Naive thymus-derived CD8-positive, alpha-beta T cell (primary cell): Measurements from ENCODE around the gene DHX34. TPM values are rescaled to one million over a fixed set of nuclear protein-coding genes. Genes with fewer than 3 reads are reported as not detected.

Experiments used
- ATAC-seq, 2 donors: fragments of 150-1000 bp; cut with Tn5 transposase in 1 of 2; sonication (Bioruptor Pico), chemical (Tn5 transposase) in 1 of 2; 1 replicate in 1 of 2; 2 replicates in 1 of 2; pipeline ENCODE4 v1.10.0; 2021; ENCODE audit warnings: mild to moderate bottlenecking in 2 of 2, moderate library complexity in 2 of 2
- POLR2A ChIA-PET: fragments of 350-600 bp; sonication (Branson Sonifier 250); formaldehyde crosslinking; loops from one replicate; lab custom pipeline; 2021; ENCODE audit warnings: antibody characterized with exemption; lab: Charles Lee
- DNase-seq, 10 donors: peaks; one replicate each; pipeline versions ENCODE4 v3.0.0 to v3.0.0-alpha.2; 2020 to 2022
- H3K27ac Mint-ChIP-seq, 10 donors: one replicate each; pipeline ENCODE4 v1.8.0; 2020 to 2022; ENCODE audit warnings: mild to moderate bottlenecking in 10 of 10, mixed read lengths in 10 of 10, moderate library complexity in 4 of 10, inconsistent platforms in 1 of 10
- H3K27me3 Mint-ChIP-seq, 5 donors: one replicate each; pipeline ENCODE4 v1.8.0; 2021 to 2022; ENCODE audit warnings: mixed read lengths in 5 of 5
- H3K36me3 Mint-ChIP-seq, 3 donors: one replicate each; pipeline ENCODE4 v1.8.0; 2020 to 2022; ENCODE audit warnings: mixed read lengths in 3 of 3, mild to moderate bottlenecking in 2 of 3, inconsistent platforms in 1 of 3
- H3K4me1 Mint-ChIP-seq, 4 donors: one replicate each; pipeline ENCODE4 v1.8.0; 2021 to 2022; ENCODE audit warnings: mixed read lengths in 4 of 4
- H3K4me3 Mint-ChIP-seq, 10 donors: one replicate each; pipeline ENCODE4 v1.8.0; 2020 to 2022; ENCODE audit warnings: mild to moderate bottlenecking in 10 of 10, mixed read lengths in 10 of 10, moderate library complexity in 6 of 10, inconsistent platforms in 1 of 10
- H3K9me3 Mint-ChIP-seq, 9 donors: one replicate each; pipeline ENCODE4 v1.8.0; 2020 to 2022; ENCODE audit warnings: mixed read lengths in 9 of 9, mild to moderate bottlenecking in 3 of 9, inconsistent platforms in 1 of 9, moderate library complexity in 1 of 9
- polyA plus RNA-seq, 3 donors: library from polyadenylated mRNA; unstranded; fragments of 300-500 nt; fragmentation: Illumina TruSeq; gene quantifications; one replicate each; pipeline ENCODE4 v1.2.3, GENCODE V29; 2021
- total RNA-seq, 8 experiments: library from RNA in 2 of 8; stranded (reverse) in 2 of 8; gene quantifications; one replicate each; pipeline ENCODE4 v1.2.3 and lab custom pipeline; 2021 to 2026

DHX34 gene
- total and polyA plus RNA-seq, 5 experiments from 2014 or later = 3.1 to 29.6 (median 9.7) TPM

GRCh38 chr19:47416643-47416985, 67.5 kb downstream of the DHX34 start:
- H3K9me3 Mint-ChIP-seq = no peaks in the 10 kb centered on the region
- peaks cover 22 to 49% (median 30%) of the 10 kb centered on the region in 4 donors for H3K4me1 Mint-ChIP-seq
- H3K4me3 Mint-ChIP-seq = peak overlapping the region in 1 of 10 donors; percentile 9
- H3K27ac Mint-ChIP-seq = no peak overlapping the region
- POLR2A ChIA-PET = no interaction called here
- H3K27me3 Mint-ChIP-seq = peaks cover 26 to 78% (median 64%) of the 10 kb centered on the region in 5 donors
- no peak for ATAC-seq
- H3K36me3 Mint-ChIP-seq = peaks cover 0 to 5% (median 0%) of the 10 kb centered on the region in 3 donors
- DNase-seq = no peak

- Mint-ChIP-seq H3K4me1 (peaks cover 23 to 55% (median 33%) of the 10 kb centered on the region in 4 donors), H3K4me3 (peak overlapping the region in 9 of 10 donors; percentile 9 to 87 (median 63)), H3K9me3 (no peaks in the 10 kb centered on the region), H3K27me3 (peaks cover 28 to 84% (median 69%) of the 10 kb centered on the region in 5 donors), H3K27ac (no peak overlapping the region), H3K36me3 (peaks cover 0 to 6% (median 1%) of the 10 kb centered on the region in 3 donors)
- POLR2A ChIA-PET = no interaction called here
- no peak for DNase-seq
- ATAC-seq = no peak
These were observed 68.1 kb downstream of the DHX34 start for GRCh38 chr19:47417107-47417745.

DNA sequence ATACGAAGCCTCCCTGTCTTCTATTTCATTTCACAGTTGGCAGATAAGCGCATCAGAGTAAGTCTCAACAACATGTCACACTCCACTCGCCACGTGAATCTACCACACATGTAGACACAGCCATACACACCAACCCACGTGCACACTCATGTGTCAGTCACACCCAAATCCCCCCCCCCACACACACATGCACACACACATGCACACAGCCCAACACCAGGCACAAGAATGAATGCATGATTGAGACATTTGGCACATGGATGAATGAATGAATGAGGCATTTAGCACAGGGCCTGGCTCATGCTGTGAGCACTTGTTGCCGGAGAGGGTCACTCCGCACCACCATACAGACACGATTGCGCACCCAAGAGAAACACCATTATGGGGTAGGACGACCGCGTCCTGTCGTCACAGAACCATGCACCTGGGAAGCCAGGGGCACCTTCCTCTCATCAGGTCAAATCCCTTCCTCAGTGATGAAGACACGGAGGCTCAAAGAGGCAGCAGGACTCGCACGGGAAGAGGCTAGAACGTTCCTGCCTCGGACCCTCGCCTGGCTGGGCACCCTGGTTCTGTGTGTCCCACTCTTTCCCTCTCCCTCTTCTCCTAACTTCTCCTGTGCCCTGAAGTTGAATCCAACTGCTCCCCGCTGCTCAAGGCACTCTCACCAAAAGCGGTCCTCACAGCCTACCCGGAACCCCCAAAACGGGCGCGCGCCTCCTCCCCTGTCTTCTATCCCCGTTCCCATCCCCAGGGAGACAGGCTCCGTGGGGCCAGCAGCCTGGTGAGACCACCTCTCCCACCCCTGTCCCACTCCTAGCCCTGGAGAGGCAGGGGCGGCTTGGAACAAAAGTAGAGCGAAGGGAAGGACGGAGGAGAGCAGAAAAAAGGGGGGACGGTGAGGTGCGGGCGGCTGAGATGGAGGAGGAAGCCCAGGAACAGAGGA, 68.9 kb downstream of the DHX34 start:
- H3K4me3 Mint-ChIP-seq = peak overlapping the region; percentile 46 to 87 (median 64)
- H3K27me3 Mint-ChIP-seq = peaks cover 36 to 91% (median 77%) of the 10 kb centered on the region in 5 donors
- POLR2A ChIA-PET = interaction anchor here (0.8 kb wide), 1 partner anchor 10 kb away, joined by 3 read pairs; no protein-coding TSS in a partner anchor
- peak; percentile 21 to 51 for ATAC-seq
- peaks cover 25 to 63% (median 40%) of the 10 kb centered on the region in 4 donors for H3K4me1 Mint-ChIP-seq
- DNase-seq = no peak
- H3K9me3 Mint-ChIP-seq = no peaks in the 10 kb centered on the region
- H3K27ac Mint-ChIP-seq = peak overlapping the region in 4 of 10 donors; percentile 15 to 50 (median 44)
- H3K36me3 Mint-ChIP-seq = peaks cover 0 to 11% (median 9%) of the 10 kb centered on the region in 3 donors

DNA sequence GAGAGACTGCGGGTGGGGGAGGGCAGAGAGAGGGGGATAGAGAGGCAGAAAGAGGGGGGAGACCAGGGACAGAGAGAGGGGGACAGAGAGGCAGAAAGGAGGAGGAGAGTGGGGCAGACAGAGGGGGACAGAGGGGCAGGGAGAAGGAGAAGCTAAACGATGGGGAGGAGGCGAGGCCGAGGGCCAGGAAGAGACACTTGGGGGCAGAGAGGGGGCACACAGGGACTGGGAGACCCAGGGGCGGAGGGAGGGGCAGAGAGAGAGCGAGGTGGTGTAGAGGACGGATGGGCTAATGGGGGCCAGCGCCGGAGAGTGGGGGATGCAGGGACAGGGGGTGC, 69.5 kb downstream of the DHX34 start:
- Mint-ChIP-seq H3K27ac (peak overlapping the region in 1 of 10 donors; percentile 48), H3K9me3 (no peaks in the 10 kb centered on the region), H3K36me3 (peaks cover 0 to 13% (median 10%) of the 10 kb centered on the region in 3 donors), H3K27me3 (peaks cover 35 to 91% (median 83%) of the 10 kb centered on the region in 5 donors), H3K4me1 (peaks cover 25 to 69% (median 45%) of the 10 kb centered on the region in 4 donors), H3K4me3 (peak overlapping the region in 7 of 10 donors; percentile 15 to 87 (median 72))
- ATAC-seq (peak in 1 of 2 donors; percentile 24), DNase-seq (no peak)
- POLR2A ChIA-PET = interaction anchor here (0.8 kb wide), 1 partner anchor 9 kb away, joined by 3 read pairs; no protein-coding TSS in a partner anchor

- DNase-seq = no peak
- H3K9me3 Mint-ChIP-seq = no peaks in the 10 kb centered on the region
- H3K4me3 Mint-ChIP-seq = peak within 1 kb of the TSS in 9 of 10 donors; percentile 15 to 87 (median 65)
- H3K27ac Mint-ChIP-seq = peak within 1 kb of the TSS in 2 of 10 donors; percentile 24 to 48
- H3K4me1 Mint-ChIP-seq = peaks cover 25 to 69% (median 45%) of the 10 kb centered on the region in 4 donors
- peaks cover 31 to 91% (median 84%) of the 10 kb centered on the region in 5 donors for H3K27me3 Mint-ChIP-seq
- ATAC-seq = peak in 1 of 2 donors; percentile 39
- peaks cover 0 to 13% (median 10%) of the 10 kb centered on the region in 3 donors for H3K36me3 Mint-ChIP-seq
- POLR2A ChIA-PET = interaction anchor here (0.8 kb wide), 1 partner anchor 8 kb away, joined by 3 read pairs; no protein-coding TSS in a partner anchor
These were observed 70.1 kb downstream of the DHX34 start, which contains the start of gene MEIS3 for GRCh38 chr19:47419030-47419783. MEIS3 (minus strand) TSS chr19:47419527; CDS start chr19:47419081, 446 bp downstream.

DNA sequence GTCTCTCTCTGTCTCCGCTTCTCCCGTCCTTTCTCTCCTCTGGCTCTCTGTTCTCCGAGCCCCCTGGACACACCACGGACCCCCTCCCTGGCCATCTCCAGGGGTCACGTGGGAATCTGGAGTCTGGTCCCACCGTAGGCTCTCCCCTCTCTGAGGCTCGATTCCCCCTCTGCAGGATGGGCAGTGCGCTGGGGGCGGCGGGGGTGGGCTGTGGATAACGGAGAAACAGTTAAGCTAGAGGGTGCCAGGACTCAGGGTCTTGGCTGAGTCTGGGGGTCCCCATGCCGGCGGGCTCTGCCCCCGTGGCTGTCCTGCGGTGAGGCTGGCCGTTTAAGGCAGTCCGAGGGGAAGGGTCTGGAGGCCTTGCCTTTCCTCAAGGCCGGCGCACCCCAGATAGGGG, 70.7 kb downstream of the DHX34 start:
- Mint-ChIP-seq H3K4me1 (peaks cover 25 to 69% (median 45%) of the 10 kb centered on the region in 4 donors), H3K4me3 (peak overlapping the region in 1 of 10 donors; percentile 25), H3K27ac (no peak overlapping the region), H3K27me3 (peaks cover 32 to 91% (median 84%) of the 10 kb centered on the region in 5 donors), H3K36me3 (peaks cover 0 to 13% (median 10%) of the 10 kb centered on the region in 3 donors), H3K9me3 (no peaks in the 10 kb centered on the region)
- no peak for DNase-seq
- POLR2A ChIA-PET = no interaction called here
- ATAC-seq = no peak

DNA sequence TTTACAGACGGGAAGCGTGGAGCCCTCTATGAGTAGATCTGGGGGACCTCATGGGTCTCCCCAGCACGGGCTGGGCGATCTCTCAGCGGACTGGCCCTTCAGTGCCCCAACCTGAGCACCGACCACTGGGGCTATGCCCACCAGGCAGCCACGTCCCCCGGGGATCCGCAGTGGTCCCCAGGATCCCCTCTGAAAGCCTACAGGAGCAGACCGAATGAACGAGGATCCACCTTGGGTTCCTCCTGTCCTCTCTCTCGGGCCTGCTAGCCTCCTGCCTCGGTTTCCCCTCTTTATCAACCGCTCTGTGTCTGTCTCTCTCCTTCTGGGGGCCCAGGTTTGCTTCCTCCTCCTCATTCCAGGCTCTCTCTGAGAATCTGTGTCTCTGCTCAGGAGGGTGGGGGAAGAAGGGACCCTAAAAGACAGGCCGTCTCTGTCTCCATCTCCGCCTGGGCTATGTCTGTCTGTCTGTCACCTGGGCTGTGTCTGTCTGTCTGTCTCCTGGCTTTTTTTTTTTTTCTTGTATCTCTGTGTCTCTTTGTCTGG, 72.2 kb downstream of the DHX34 start:
- Mint-ChIP-seq H3K4me3 (peak overlapping the region in 5 of 10 donors; percentile 9 to 63 (median 34)), H3K4me1 (peaks cover 25 to 67% (median 44%) of the 10 kb centered on the region in 4 donors), H3K36me3 (peaks cover 0 to 13% (median 10%) of the 10 kb centered on the region in 3 donors), H3K27me3 (peaks cover 34 to 91% (median 78%) of the 10 kb centered on the region in 5 donors), H3K27ac (peak overlapping the region in 2 of 10 donors; percentile 70), H3K9me3 (no peaks in the 10 kb centered on the region)
- POLR2A ChIA-PET = no interaction called here
- ATAC-seq (no peak), DNase-seq (no peak)

- ATAC-seq = no peak
These were observed 72.8 kb downstream of the DHX34 start for GRCh38 chr19:47421844-47422395.

GRCh38 chr19:47422417-47423163, 73.5 kb downstream of the DHX34 start:
- no peak for DNase-seq
- peaks cover 23 to 55% (median 37%) of the 10 kb centered on the region in 4 donors for H3K4me1 Mint-ChIP-seq
- peak overlapping the region in 2 of 10 donors; percentile 48 to 71 for H3K27ac Mint-ChIP-seq
- peaks cover 0 to 13% (median 10%) of the 10 kb centered on the region in 3 donors for H3K36me3 Mint-ChIP-seq
- POLR2A ChIA-PET = no interaction called here
- H3K9me3 Mint-ChIP-seq = no peaks in the 10 kb centered on the region
- no peak for ATAC-seq
- peaks cover 28 to 89% (median 65%) of the 10 kb centered on the region in 5 donors for H3K27me3 Mint-ChIP-seq
- peak overlapping the region in 6 of 10 donors; percentile 1 to 65 (median 42) for H3K4me3 Mint-ChIP-seq

More at GRCh38 chr19:47421844-47422395, 72.8 kb downstream of the DHX34 start:
- DNase-seq = no peak
- Mint-ChIP-seq H3K9me3 (no peaks in the 10 kb centered on the region), H3K27ac (peak overlapping the region in 2 of 10 donors; percentile 48 to 70), H3K27me3 (peaks cover 31 to 91% (median 72%) of the 10 kb centered on the region in 5 donors), H3K4me1 (peaks cover 25 to 61% (median 40%) of the 10 kb centered on the region in 4 donors), H3K36me3 (peaks cover 0 to 13% (median 10%) of the 10 kb centered on the region in 3 donors), H3K4me3 (peak overlapping the region in 7 of 10 donors; percentile 20 to 68 (median 45))
- POLR2A ChIA-PET = no interaction called here

- ATAC-seq (no peak), DNase-seq (no peak)
- POLR2A ChIA-PET = no interaction called here
- no peaks in the 10 kb centered on the region for H3K9me3 Mint-ChIP-seq
- H3K36me3 Mint-ChIP-seq = peaks cover 0 to 13% (median 10%) of the 10 kb centered on the region in 3 donors
- peak overlapping the region in 1 of 10 donors; percentile 69 for H3K27ac Mint-ChIP-seq
- peak overlapping the region in 2 of 10 donors; percentile 1 to 65 for H3K4me3 Mint-ChIP-seq
- peaks cover 16 to 47% (median 31%) of the 10 kb centered on the region in 4 donors for H3K4me1 Mint-ChIP-seq
- peaks cover 22 to 82% (median 58%) of the 10 kb centered on the region in 5 donors for H3K27me3 Mint-ChIP-seq
These were observed 74.2 kb downstream of the DHX34 start for GRCh38 chr19:47423203-47423882.
